ENCODE measurements around the gene ZIC1. TPM values are rescaled to one million over a fixed set of nuclear protein-coding genes. Genes with fewer than 3 reads are reported as not detected.

Gene ZIC1
- total and polyA plus RNA-seq, 2 of the 4 experiments (the other 2 are of a cell fraction) = not detected

DNA sequence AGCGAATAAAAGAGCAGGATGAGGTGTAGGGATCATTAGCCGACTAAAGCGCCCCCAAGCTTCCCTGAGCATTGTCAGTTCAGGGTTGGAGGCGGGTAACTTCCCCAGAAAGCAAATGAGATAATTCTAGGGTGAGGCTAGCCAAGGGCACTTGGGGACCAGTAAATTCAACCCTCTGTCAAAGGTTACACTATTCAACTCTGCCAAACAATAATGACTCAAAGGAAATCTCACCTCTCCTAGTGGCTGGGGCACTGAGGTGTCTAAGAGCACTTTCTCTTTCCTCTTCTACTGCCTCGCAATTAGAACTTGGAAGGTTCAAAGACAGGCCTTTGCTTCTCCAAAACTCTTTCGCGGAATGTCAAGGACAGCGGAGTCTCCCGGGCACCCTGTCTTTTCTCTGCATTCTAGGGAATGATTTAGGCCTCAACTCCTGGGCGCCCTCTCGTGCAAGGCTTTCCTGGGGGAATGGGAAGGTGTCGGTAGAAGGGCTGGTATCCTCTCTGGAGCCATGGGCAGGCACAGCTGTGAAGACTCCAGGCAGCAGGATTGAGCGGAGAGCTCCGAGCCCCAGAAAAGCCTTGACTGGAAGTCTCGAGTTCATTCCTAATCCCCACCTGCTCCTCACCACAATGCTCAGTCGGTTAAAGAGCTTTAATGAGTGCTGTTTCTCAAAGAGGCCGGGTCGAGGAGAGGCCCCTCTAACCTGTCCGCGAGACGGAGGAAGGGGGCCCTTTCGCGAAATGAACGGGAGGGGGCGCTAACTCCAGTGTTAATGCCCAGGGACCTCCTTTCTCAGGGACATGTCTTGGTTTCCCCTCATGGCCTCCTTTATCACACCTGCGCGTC lies 24.7 kb upstream of the ZIC1 start:
- Histone ChIP-seq H2BK20ac (ENCODE audit: low read depth, low read length) (no peak overlapping the region), H3K4me1 (ENCODE audit: control insufficient read depth, insufficient read depth, low read length) (no peaks in the 10 kb centered on the region), H3K27me3 (ENCODE audit: control insufficient read depth, insufficient read depth, low read length) (peaks cover 80% of the 10 kb centered on the region), H3K9ac (ENCODE audit: low read depth, low read length) (no peak overlapping the region), H3K27ac (ENCODE audit: insufficient read depth, low read length) (no peak overlapping the region), H3K4me3 (ENCODE audit: insufficient read depth, low read depth, low read length) (no peak overlapping the region), H3K36me3 (ENCODE audit: control insufficient read depth, insufficient read depth, low read length) (no peaks in the 10 kb centered on the region), H3K9me3 (ENCODE audit: control insufficient read depth, insufficient read depth, low read length) (0 out of 2 replicates have a peak, but pooled peaks cover 4% of the 10 kb centered on the region), H3K56ac (ENCODE audit: extremely low read depth, insufficient read depth, low read length) (no peak overlapping the region), H3K79me1 (ENCODE audit: low read depth in 1 of 2, low read length in 2 of 2) (no peaks in the 10 kb centered on the region), H2AFZ (replicated peaks; ENCODE audit: low read length, poor library complexity) (no peak overlapping the region), H2AK5ac (ENCODE audit: low read depth, low read length) (no peak overlapping the region), H3K18ac (ENCODE audit: low read depth, low read length) (no peak overlapping the region), H2BK120ac (ENCODE audit: low read depth, low read length) (no peak overlapping the region), H3K14ac (replicated peaks; ENCODE audit: low read depth, low read length) (no peak overlapping the region), H4K91ac (ENCODE audit: insufficient read depth, low read depth, low read length) (no peak overlapping the region), H3K4me2 (ENCODE audit: low read depth, low read length) (no peak overlapping the region), H4K20me1 (ENCODE audit: insufficient read depth, low read length) (no peaks in the 10 kb centered on the region; the same call in 1 of the 2 replicates), H4K8ac (ENCODE audit: low read depth in 2 of 2, low read length in 2 of 2) (no peak overlapping the region), H2BK15ac (ENCODE audit: low read depth, low read length) (no peak overlapping the region), H2AK9ac (replicated peaks; ENCODE audit: low read depth, low read length, poor library complexity) (no peak overlapping the region), H3K9me1 (ENCODE audit: insufficient read depth, low read length) (no peaks in the 10 kb centered on the region), H3K4ac (ENCODE audit: low read depth, low read length) (no peak overlapping the region), H4K5ac (ENCODE audit: low read depth, low read length) (no peak overlapping the region), H3K23ac (ENCODE audit: low read depth, low read length) (no peak overlapping the region), H2BK5ac (ENCODE audit: low read depth, low read length, poor library complexity, severe bottlenecking) (no peak overlapping the region)
- BruUV-seq (replicated peaks) = no TSS peak
- POLR2A ChIA-PET (ENCODE audit: unreplicated experiment) = no interaction called here
- intact Hi-C loops (cut with micrococcal nuclease) = no loop called here
- TF ChIP-seq, protein P1, sequence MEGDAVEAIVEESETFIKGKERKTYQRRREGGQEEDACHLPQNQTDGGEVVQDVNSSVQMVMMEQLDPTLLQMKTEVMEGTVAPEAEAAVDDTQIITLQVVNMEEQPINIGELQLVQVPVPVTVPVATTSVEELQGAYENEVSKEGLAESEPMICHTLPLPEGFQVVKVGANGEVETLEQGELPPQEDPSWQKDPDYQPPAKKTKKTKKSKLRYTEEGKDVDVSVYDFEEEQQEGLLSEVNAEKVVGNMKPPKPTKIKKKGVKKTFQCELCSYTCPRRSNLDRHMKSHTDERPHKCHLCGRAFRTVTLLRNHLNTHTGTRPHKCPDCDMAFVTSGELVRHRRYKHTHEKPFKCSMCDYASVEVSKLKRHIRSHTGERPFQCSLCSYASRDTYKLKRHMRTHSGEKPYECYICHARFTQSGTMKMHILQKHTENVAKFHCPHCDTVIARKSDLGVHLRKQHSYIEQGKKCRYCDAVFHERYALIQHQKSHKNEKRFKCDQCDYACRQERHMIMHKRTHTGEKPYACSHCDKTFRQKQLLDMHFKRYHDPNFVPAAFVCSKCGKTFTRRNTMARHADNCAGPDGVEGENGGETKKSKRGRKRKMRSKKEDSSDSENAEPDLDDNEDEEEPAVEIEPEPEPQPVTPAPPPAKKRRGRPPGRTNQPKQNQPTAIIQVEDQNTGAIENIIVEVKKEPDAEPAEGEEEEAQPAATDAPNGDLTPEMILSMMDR (conservative IDR thresholded peaks at IDR 0.05; ENCODE audit: low read depth, low read length) = 0 out of 2 replicates have a peak, but pooled peaks have one; percentile 5
- no peak for TF ChIP-seq RCOR1 (IDR thresholded peaks at IDR 0.05; ENCODE audit: insufficient replicate concordance, low read length)
- WGBS, 2 experiments (ENCODE audit: extremely low coverage in 2 of 2, insufficient read length in 1 of 2) = 20% methylated on average over 1 of the region's 27 CpGs; no CpG with 5 or more reads in 1 of the 2 experiments
- CTCF ChIA-PET = no interaction called here
- in situ Hi-C loops (cut with MboI; ENCODE audit: low sequenced_read_pairs) = no loop called here
- dilution Hi-C loops (cut with HindIII; ENCODE audit: low sequenced_read_pairs, unreplicated experiment) = no loop called here
- DNase-seq = no peak
- no peak for ATAC-seq (ENCODE audit: low read depth)

All from IMR-90 (cell line).